HCT116 (cell line): ENCODE data around the gene CHMP2A. TPM values are rescaled to one million over a fixed set of nuclear protein-coding genes. Genes with fewer than 3 reads are reported as not detected.
A peak's percentile ranks its signal among the peaks of the same experiment; 100 is the strongest.

Source experiments
- ATAC-seq: fragments of 200-7000 bp; cut with Tn5 transposase; 2 replicates; pipeline ENCODE4 v1.9.1; 2020; ENCODE audit warnings: mild to moderate bottlenecking, moderate library complexity
- BruUV-seq: library from RNA; stranded (reverse); fragments of 400-500 nt; replicated peaks from 2 replicates; lab custom pipeline; 2021; lab: Mats Ljungman, UMichigan
- CTCF ChIA-PET: fragments of 300-600 bp; sonication (Branson Sonifier 250); formaldehyde crosslinking; loops from one replicate; lab custom pipeline; 2021; ENCODE audit warnings: antibody characterized with exemption; lab: Charles Lee
- POLR2A ChIA-PET: fragments of 300-600, 350-600 bp; sonication (Branson Sonifier 250); formaldehyde crosslinking; loops from one replicate; lab custom pipeline; 2021; ENCODE audit warnings: antibody characterized with exemption; lab: Charles Lee
- RAD21 ChIA-PET, 2 experiments: fragments of 300-600 bp; sonication (Branson Sonifier 250); formaldehyde crosslinking; loops; one replicate each; lab custom pipeline; 2023; ENCODE audit warnings: low total read pairs in 2 of 2; ENCODE audit not compliant: uncharacterized antibody in 2 of 2, unreplicated experiment in 2 of 2, low non-redundant PET in 1 of 2; lab: Charles Lee
- DNase-seq: peaks from one replicate; pipeline ENCODE4 v3.0.0-alpha.2; 2010; ENCODE audit warnings: low read depth, low spot score
- H2AFZ ChIP-seq: fragments of 200-600 bp; shearing (Covaris generic), sonication (generic); 2 replicates; pipeline ENCODE4 v1.6.1; 2017; ENCODE audit warnings: low read depth, mixed run types, mixed read lengths, antibody characterized with exemption, low read length; ENCODE audit not compliant: poor library complexity, severe bottlenecking
- H3K27ac ChIP-seq: 2 replicates; pipeline ENCODE4 v1.5.1; 2012; ENCODE audit warnings: low read depth, low read length
- H3K27me3 ChIP-seq: fragments of 200-600 bp; sonication (generic); 2 replicates; pipeline ENCODE4 v1.6.1; 2016; ENCODE audit warnings: mixed run types, low read length, mixed read lengths; ENCODE audit not compliant: insufficient read depth
- H3K36me3 ChIP-seq, 2 experiments: fragments of 200-500 bp in 1 of 2; fragments of 200-600 bp in 1 of 2; sonication (Bioruptor generic) in 1 of 2; sonication (generic) in 1 of 2; 2 replicates each; pipeline versions ENCODE4 v1.5.1 to v1.6.1; 2014 to 2016; ENCODE audit warnings: low read length in 2 of 2, inconsistent platforms in 1 of 2, mixed read lengths in 1 of 2, mixed run types in 1 of 2; ENCODE audit not compliant: insufficient read depth in 2 of 2, control insufficient read depth in 1 of 2
- H3K4me1 ChIP-seq, 2 experiments: fragments of 200-600 bp in 1 of 2; sonication (generic) in 1 of 2; 2 replicates each; pipeline versions ENCODE4 v1.5.1 to v1.6.1; 2012 to 2017; ENCODE audit warnings: low read length in 2 of 2, inconsistent platforms in 1 of 2, mild to moderate bottlenecking in 1 of 2, mixed read lengths in 1 of 2, mixed run types in 1 of 2, moderate library complexity in 1 of 2; ENCODE audit not compliant: insufficient read depth in 2 of 2, control insufficient read depth in 1 of 2
- H3K4me2 ChIP-seq: fragments of 200-600 bp; sonication (generic); 2 replicates; pipeline ENCODE4 v1.6.1; 2017; ENCODE audit warnings: mixed run types, low read length, mixed read lengths
- H3K4me3 ChIP-seq, 2 experiments: fragments of 200-600 bp in 1 of 2; sonication (generic) in 1 of 2; replicated peaks in 1 of 2; 2 replicates each; pipeline ENCODE4 v1.5.1; 2011 to 2016; ENCODE audit warnings: low read length in 2 of 2, control low read depth in 1 of 2, low read depth in 1 of 2, mild to moderate bottlenecking in 1 of 2, mixed read lengths in 1 of 2, mixed run types in 1 of 2
- H3K79me2 ChIP-seq: fragments of 200-600 bp; sonication (generic); 2 replicates; pipeline ENCODE4 v1.6.1; 2017; ENCODE audit warnings: mild to moderate bottlenecking, mixed run types, low read length, moderate library complexity, mixed read lengths; ENCODE audit not compliant: insufficient read depth
- H3K9ac ChIP-seq: fragments of 200-600 bp; sonication (generic); 2 replicates; pipeline ENCODE4 v1.6.1; 2016; ENCODE audit warnings: low read length, mixed read lengths
- H3K9me2 ChIP-seq: fragments of 200-600 bp; sonication (generic), shearing (Covaris generic); 2 replicates; pipeline ENCODE4 v1.6.1; 2017; ENCODE audit warnings: mixed run types, mild to moderate bottlenecking, moderate library complexity; ENCODE audit not compliant: insufficient read depth
- H3K9me3 ChIP-seq, 2 experiments: fragments of 200-500 bp in 1 of 2; fragments of 200-600 bp in 1 of 2; sonication (Bioruptor generic) in 1 of 2; sonication (generic) in 1 of 2; 2 replicates each; pipeline ENCODE4 v1.6.1; 2014 to 2017; ENCODE audit warnings: low read length in 2 of 2, mixed read lengths in 2 of 2, inconsistent platforms in 1 of 2, low read depth in 1 of 2, mild to moderate bottlenecking in 1 of 2, mixed run types in 1 of 2, moderate library complexity in 1 of 2; ENCODE audit not compliant: control insufficient read depth in 1 of 2, insufficient read depth in 1 of 2
- H4K20me1 ChIP-seq: fragments of 200-600 bp; sonication (generic), shearing (Covaris generic); 2 replicates; pipeline ENCODE4 v1.6.1; 2017; ENCODE audit warnings: mixed run types, mild to moderate bottlenecking, moderate library complexity; ENCODE audit not compliant: insufficient read depth
- CBX3 ChIP-seq: IDR thresholded peaks from 2 replicates; pipeline ENCODE4 v1.6.1; 2012; ENCODE audit warnings: low read depth
- CTCF ChIP-seq, 3 experiments: fragments of 200-600 bp in 1 of 3; sonication (generic) in 1 of 3; IDR thresholded peaks in 2 of 3; conservative IDR thresholded peaks in 1 of 3; 2 replicates each; pipeline ENCODE4 v1.5.1; 2012 to 2017; ENCODE audit warnings: low read depth in 2 of 3, low read length in 2 of 3, antibody characterized with exemption in 1 of 3, borderline replicate concordance in 1 of 3, control low read depth in 1 of 3, mild to moderate bottlenecking in 1 of 3, mixed read lengths in 1 of 3, mixed run types in 1 of 3, moderate library complexity in 1 of 3; ENCODE audit not compliant: insufficient read depth in 1 of 3
- ELF1 ChIP-seq: IDR thresholded peaks from 2 replicates; pipeline ENCODE4 v1.6.1; 2012; ENCODE audit warnings: low read depth, borderline replicate concordance
- FOSL1 ChIP-seq: IDR thresholded peaks from 2 replicates; pipeline ENCODE4 v1.6.1; 2012; ENCODE audit warnings: low read depth
- POLR2AphosphoS5 ChIP-seq: IDR thresholded peaks from 2 replicates; pipeline ENCODE4 v1.6.1; 2011; ENCODE audit warnings: mild to moderate bottlenecking, low read depth, low read length, moderate library complexity
- SP1 ChIP-seq: IDR thresholded peaks from 2 replicates; pipeline ENCODE4 v1.6.1; 2012; ENCODE audit warnings: low read depth
- ZFX ChIP-seq: fragments of 450-650 bp; IDR thresholded peaks from 2 replicates; pipeline ENCODE4 v1.6.1; 2017
- intact Hi-C: fragments of 100-400 bp; cut with micrococcal nuclease; formaldehyde crosslinking; loops from 2 replicates; pipeline ENCODE4 v1.10.0; 2022
- total RNA-seq: library from RNA; stranded (reverse); gene quantifications from one replicate; pipeline ENCODE4 v1.2.1, GENCODE V29; 2021; ENCODE audit not compliant: unreplicated experiment

CHMP2A gene
- total RNA-seq, 1 experiment from 2014 or later = 125 TPM

DNA sequence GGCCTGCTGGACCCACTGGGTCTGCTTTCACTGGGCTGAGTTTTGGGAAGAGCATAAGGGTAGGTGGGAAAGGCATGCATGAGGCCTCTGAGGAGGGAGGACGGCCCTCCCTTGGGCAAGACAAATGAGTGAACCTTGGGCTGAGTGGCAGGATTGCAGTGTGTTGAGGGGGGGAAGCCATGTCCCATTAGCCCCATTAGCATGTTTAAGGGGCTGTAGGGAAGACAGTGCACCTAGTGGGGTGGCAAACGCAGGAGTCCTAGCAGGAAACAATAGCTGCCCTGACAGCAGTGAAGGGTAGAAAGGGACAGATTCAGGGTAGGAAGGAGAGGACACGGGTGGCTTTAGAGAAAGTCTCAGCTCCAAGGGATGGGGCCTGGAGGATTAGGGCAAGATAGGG, 32.2 kb downstream of the CHMP2A start (continued):
- TF ChIP-seq ELF1 = no peak
- TF ChIP-seq FOSL1 = no peak
- no peak for TF ChIP-seq SP1
- no peak for TF ChIP-seq CBX3

GRCh38 chr19:58521651-58522050, 33.3 kb downstream of the CHMP2A start:
- RAD21 ChIA-PET = no interaction called here
- H3K9ac ChIP-seq = peak overlapping the region; percentile 63
- H3K9me3 ChIP-seq = no peaks in the 10 kb centered on the region
- H3K27me3 ChIP-seq = no peaks in the 10 kb centered on the region
- CTCF ChIA-PET = interaction anchor here (1.1 to 3.3 kb wide), 2 partner anchors 33 to 54 kb away, joined by 3 to 20 read pairs; partner anchors contain the start of gene CHMP2A
- peak overlapping the region; percentile 82 for H3K4me2 ChIP-seq
- H2AFZ ChIP-seq = peak overlapping the region; percentile 38
- peaks cover 12 to 31% of the 10 kb centered on the region in 2 experiments for H3K4me1 ChIP-seq
- DNase-seq = no peak
- no peaks in the 10 kb centered on the region for H3K9me2 ChIP-seq
- peaks cover 0 to 5% of the 10 kb centered on the region in 2 experiments; a peak in 1 of 4 replicates for H3K36me3 ChIP-seq
- intact Hi-C loops = loop anchor here (2.0 kb wide), 1 partner anchor 51 kb away; the partner anchor contains the start of gene MZF1
- peak overlapping the region; percentile 91 for H3K27ac ChIP-seq
- peaks cover 22% of the 10 kb centered on the region for H3K79me2 ChIP-seq
- POLR2A ChIA-PET = interaction anchor here (0.9 to 3.8 kb wide), 7 partner anchors 22 to 159 kb away, joined by 3 to 33 read pairs (median 10); partner anchors contain the start of genes CHMP2A, TRIM28 and ZNF497
- no peaks in the 10 kb centered on the region for H4K20me1 ChIP-seq
- peak overlapping the region; percentile 27 to 50 for H3K4me3 ChIP-seq
- no TSS peak for BruUV-seq
- ATAC-seq = no peak
- no peak for TF ChIP-seq ZFX
- TF ChIP-seq POLR2AphosphoS5 = 0 out of 2 replicates have a peak, but pooled peaks have one; percentile 6
- TF ChIP-seq, all 23 proteins: peak for 1

DNA sequence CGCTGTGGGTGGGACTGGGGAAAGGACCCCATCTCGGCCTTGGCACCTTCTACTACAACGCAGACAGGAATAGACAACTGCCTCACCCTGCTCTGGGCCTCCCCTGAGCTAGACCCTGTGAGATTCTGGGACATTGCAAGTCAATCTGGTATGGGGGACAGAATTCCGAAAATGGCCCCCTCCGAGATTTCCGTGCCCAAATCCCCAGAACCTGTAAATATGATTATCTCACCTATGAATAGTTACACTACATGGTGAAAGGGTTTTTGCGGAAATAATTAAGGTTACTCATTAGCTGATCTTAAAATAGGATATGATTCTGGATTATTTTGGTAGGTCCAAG, 34.7 kb downstream of the CHMP2A start:
- Histone ChIP-seq H3K27me3 (no peaks in the 10 kb centered on the region), H3K79me2 (peaks cover 37% of the 10 kb centered on the region), H3K36me3 (peaks cover 2 to 17% of the 10 kb centered on the region in 2 experiments; a peak in 2 of 4 replicates), H3K9me2 (no peaks in the 10 kb centered on the region), H3K27ac (peak overlapping the region; percentile 91), H3K9me3 (no peaks in the 10 kb centered on the region), H3K4me2 (peak overlapping the region; percentile 91), H4K20me1 (no peaks in the 10 kb centered on the region), H3K9ac (peak overlapping the region; percentile 84)
- ChIA-PET POLR2A (interaction anchor here (0.7 to 3.8 kb wide), 12 partner anchors 19 to 158 kb away, joined by 3 to 33 read pairs (median 4); partner anchors contain the start of genes CHMP2A, TRIM28, ZNF497 and ZNF584), RAD21 (interaction anchor here (1.0 to 2.2 kb wide), 3 partner anchors 35 to 61 kb away, joined by 6 to 8 read pairs (median 7); partner anchors contain the start of gene CHMP2A (in 1 of the 2)), CTCF (interaction anchor here (0.6 to 3.3 kb wide), 15 partner anchors 8 to 626 kb away, joined by 3 to 20 read pairs (median 4); partner anchors contain the start of genes CHMP2A, TRIM28, ZNF497 and ZNF544)
- ATAC-seq (no peak), DNase-seq (no peak)
- BruUV-seq = TSS peak; percentile 64
- TF ChIP-seq ZFX (no peak), CTCF (IDR thresholded peaks at IDR 0.05 in 2 of 3, conservative IDR thresholded peaks at IDR 0.05 in 1 of 3; ENCODE audit: borderline replicate concordance in 1 of 3, insufficient read depth in 1 of 3, low read depth in 2 of 3, low read length in 2 of 3) (0 out of 6 replicates have a peak, but pooled peaks of 1 of the 3 experiments have one; percentile 0)
- TF ChIP-seq, all 23 proteins: peak for 1
- Histone ChIP-seq H2AFZ (no peak overlapping the region), H3K4me3 (peak overlapping the region; percentile 78 to 90), H3K4me1 (peaks cover 12 to 31% of the 10 kb centered on the region in 2 experiments)
- intact Hi-C loops = loop anchor here (2.0 kb wide), 1 partner anchor 53 kb away; the partner anchor contains the start of gene MZF1
